DOHH2 (cell line): Measurements from ENCODE around the gene RNF169.
A peak's percentile ranks its signal among the peaks of the same experiment; 100 is the strongest.

Experiments
- H3F3A ChIP-seq: fragments of 200-600 bp; sonication (generic), shearing (Covaris generic); 2 replicates; pipeline ENCODE4 v1.6.0; 2016; ENCODE audit warnings: antibody characterized with exemption, mild to moderate bottlenecking; ENCODE audit not compliant: control insufficient read depth, insufficient read depth
- H3K27ac ChIP-seq: fragments of 200-600 bp; sonication (generic); 2 replicates; pipeline ENCODE4 v1.5.1; 2014; ENCODE audit warnings: low read depth, mild to moderate bottlenecking, low read length, moderate library complexity
- H3K27me3 ChIP-seq: fragments of 200-600 bp; sonication (generic); 2 replicates; pipeline ENCODE4 v1.6.1; 2014; ENCODE audit warnings: mild to moderate bottlenecking, low read length, mixed read lengths; ENCODE audit not compliant: control insufficient read depth
- H3K36me3 ChIP-seq: fragments of 200-600 bp; sonication (generic); 2 replicates; pipeline ENCODE4 v1.6.1; 2014; ENCODE audit warnings: mild to moderate bottlenecking, low read length, moderate library complexity, mixed read lengths; ENCODE audit not compliant: control insufficient read depth
- H3K4me1 ChIP-seq: fragments of 200-600 bp; sonication (generic); 2 replicates; pipeline ENCODE4 v1.6.1; 2014; ENCODE audit warnings: mild to moderate bottlenecking, low read length, mixed read lengths; ENCODE audit not compliant: control insufficient read depth
- H3K4me2 ChIP-seq: fragments of 200-600 bp; sonication (generic); 2 replicates; pipeline ENCODE4 v1.6.0; 2014; ENCODE audit warnings: mild to moderate bottlenecking, low read length, moderate library complexity
- H3K4me3 ChIP-seq: fragments of 200-600 bp; sonication (generic); 2 replicates; pipeline ENCODE4 v1.5.1; 2014; ENCODE audit warnings: mild to moderate bottlenecking, low read length, mixed read lengths
- H3K79me2 ChIP-seq: fragments of 200-600 bp; sonication (generic); 2 replicates; pipeline ENCODE4 v1.6.1; 2014; ENCODE audit warnings: mild to moderate bottlenecking, low read length, mixed read lengths; ENCODE audit not compliant: control insufficient read depth
- H3K9me2 ChIP-seq: fragments of 200-600 bp; sonication (generic); replicated peaks from 2 replicates; pipeline ENCODE4 v1.6.1; 2014; ENCODE audit warnings: mild to moderate bottlenecking, low read length, mixed read lengths; ENCODE audit not compliant: control insufficient read depth
- H3K9me3 ChIP-seq: fragments of 200-600 bp; sonication (generic); 2 replicates; pipeline ENCODE4 v1.6.1; 2014; ENCODE audit warnings: antibody characterized with exemption, low read length, mixed read lengths; ENCODE audit not compliant: control insufficient read depth, insufficient read depth
- H4K20me1 ChIP-seq: fragments of 200-600 bp; sonication (generic); 2 replicates; pipeline ENCODE4 v1.6.0; 2014; ENCODE audit warnings: low read depth, mild to moderate bottlenecking, antibody characterized with exemption, low read length, moderate library complexity; ENCODE audit not compliant: control insufficient read depth, insufficient read depth
- EZH2phosphoT487 ChIP-seq: fragments of 200-600 bp; sonication (generic); IDR thresholded peaks from 2 replicates; pipeline ENCODE4 v1.6.1; 2017; ENCODE audit warnings: borderline replicate concordance, mild to moderate bottlenecking, antibody characterized with exemption, low read length, moderate library complexity, mixed read lengths
- TF ChIP-seq, protein P1 (sequence below): fragments of 200-600 bp; sonication (generic); IDR thresholded peaks from one replicate; pipeline ENCODE4 v1.5.1; 2014; ENCODE audit warnings: antibody characterized with exemption, mild to moderate bottlenecking, low read depth, low read length; ENCODE audit not compliant: poor library complexity, severe bottlenecking

Gene RNF169

DNA sequence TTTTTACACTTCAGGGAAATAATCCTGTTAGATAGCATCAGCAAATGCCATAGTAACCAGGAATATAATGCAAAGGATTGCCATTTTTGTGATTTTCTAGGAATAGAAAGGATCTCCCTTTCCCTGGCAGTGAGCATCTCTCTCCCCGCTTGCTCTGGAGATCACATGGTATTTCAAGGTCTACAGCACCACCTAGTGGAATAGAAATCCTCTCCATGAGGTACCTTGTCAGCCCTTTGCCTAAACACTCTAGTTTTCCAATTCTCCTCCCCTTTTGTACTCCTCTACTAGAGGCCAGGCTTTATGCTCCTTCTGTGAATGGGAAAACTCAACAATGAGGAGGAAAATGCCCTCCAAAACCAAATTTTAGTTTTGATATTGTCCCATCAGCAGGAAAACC is 121.8 kb downstream of the RNF169 start:
- Histone ChIP-seq H3K9me2 (no peaks in the 10 kb centered on the region), H4K20me1 (no peaks in the 10 kb centered on the region), H3K27me3 (no peaks in the 10 kb centered on the region), H3K36me3 (peaks cover 71% of the 10 kb centered on the region), H3K9me3 (peaks cover 47% of the 10 kb centered on the region), H3K4me1 (no peaks in the 10 kb centered on the region), H3K27ac (no peak overlapping the region), H3K79me2 (no peaks in the 10 kb centered on the region), H3F3A (no peaks in the 10 kb centered on the region), H3K4me2 (no peak overlapping the region), H3K4me3 (no peak overlapping the region)
- TF ChIP-seq EZH2phosphoT487 = no peak
- TF ChIP-seq, protein P1, sequence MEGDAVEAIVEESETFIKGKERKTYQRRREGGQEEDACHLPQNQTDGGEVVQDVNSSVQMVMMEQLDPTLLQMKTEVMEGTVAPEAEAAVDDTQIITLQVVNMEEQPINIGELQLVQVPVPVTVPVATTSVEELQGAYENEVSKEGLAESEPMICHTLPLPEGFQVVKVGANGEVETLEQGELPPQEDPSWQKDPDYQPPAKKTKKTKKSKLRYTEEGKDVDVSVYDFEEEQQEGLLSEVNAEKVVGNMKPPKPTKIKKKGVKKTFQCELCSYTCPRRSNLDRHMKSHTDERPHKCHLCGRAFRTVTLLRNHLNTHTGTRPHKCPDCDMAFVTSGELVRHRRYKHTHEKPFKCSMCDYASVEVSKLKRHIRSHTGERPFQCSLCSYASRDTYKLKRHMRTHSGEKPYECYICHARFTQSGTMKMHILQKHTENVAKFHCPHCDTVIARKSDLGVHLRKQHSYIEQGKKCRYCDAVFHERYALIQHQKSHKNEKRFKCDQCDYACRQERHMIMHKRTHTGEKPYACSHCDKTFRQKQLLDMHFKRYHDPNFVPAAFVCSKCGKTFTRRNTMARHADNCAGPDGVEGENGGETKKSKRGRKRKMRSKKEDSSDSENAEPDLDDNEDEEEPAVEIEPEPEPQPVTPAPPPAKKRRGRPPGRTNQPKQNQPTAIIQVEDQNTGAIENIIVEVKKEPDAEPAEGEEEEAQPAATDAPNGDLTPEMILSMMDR = peak; percentile 64

DNA sequence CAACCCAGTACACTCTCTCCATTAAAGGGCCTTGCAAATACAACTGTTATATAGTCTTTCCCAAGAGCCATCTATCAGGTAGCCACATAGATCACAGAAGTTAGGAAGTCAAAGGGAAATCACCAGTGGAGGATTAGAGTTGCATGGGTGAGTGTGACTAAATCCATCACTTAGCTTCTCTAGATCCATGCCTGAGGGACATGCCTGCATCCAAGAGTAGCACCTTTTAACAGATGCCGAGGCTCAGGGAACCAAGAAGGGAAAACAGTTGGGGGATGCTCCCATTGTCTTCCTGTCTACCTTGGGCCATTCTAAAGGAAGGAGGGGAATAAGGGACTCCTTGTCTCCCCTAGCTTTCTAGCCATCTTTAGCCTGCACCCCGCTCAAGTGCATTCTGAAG is 122.4 kb downstream of the RNF169 start:
- Histone ChIP-seq H3F3A (no peaks in the 10 kb centered on the region), H3K4me2 (no peak overlapping the region), H3K4me3 (no peak overlapping the region), H3K36me3 (peaks cover 69% of the 10 kb centered on the region), H3K9me3 (peaks cover 42% of the 10 kb centered on the region), H3K4me1 (no peaks in the 10 kb centered on the region), H3K27me3 (no peaks in the 10 kb centered on the region), H3K79me2 (no peaks in the 10 kb centered on the region), H4K20me1 (no peaks in the 10 kb centered on the region), H3K27ac (no peak overlapping the region), H3K9me2 (no peaks in the 10 kb centered on the region)
- TF ChIP-seq, protein P1 = no peak
- TF ChIP-seq EZH2phosphoT487 = no peak

DNA sequence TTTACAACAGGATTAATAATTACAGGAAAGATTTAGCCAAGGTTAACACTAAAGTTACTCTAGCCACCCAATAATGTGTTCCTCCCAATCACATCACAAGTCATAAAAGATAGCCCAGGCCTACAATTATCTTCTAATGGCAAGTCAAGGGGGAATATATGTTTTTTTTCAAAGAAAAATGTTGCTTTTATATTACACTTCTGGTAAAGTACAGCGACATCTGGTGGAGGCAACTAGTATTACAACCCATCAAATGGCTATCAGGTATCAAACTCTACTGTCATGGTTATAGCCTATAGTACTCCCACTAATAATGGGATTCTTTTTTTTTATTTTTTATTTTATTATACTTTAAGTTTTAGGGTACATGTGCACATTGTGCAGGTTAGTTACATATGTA is 128.5 kb downstream of the RNF169 start:
- Histone ChIP-seq H3F3A (no peaks in the 10 kb centered on the region), H3K79me2 (no peaks in the 10 kb centered on the region), H3K4me1 (no peaks in the 10 kb centered on the region), H3K4me2 (no peak overlapping the region), H3K4me3 (no peak overlapping the region), H3K9me2 (no peaks in the 10 kb centered on the region), H4K20me1 (no peaks in the 10 kb centered on the region), H3K27me3 (no peaks in the 10 kb centered on the region), H3K36me3 (peaks cover 27% of the 10 kb centered on the region), H3K27ac (no peak overlapping the region), H3K9me3 (peaks cover 6% of the 10 kb centered on the region; the same call in 1 of the 2 replicates)
- TF ChIP-seq EZH2phosphoT487 = no peak
- TF ChIP-seq, protein P1 = peak; percentile 46
